CD4-positive, alpha-beta T cell treated with Interleukin-21 for 1 hour (primary cell): ENCODE data around the gene STX18.

Experiments used
- DNase-seq: peaks from one replicate; pipeline ENCODE4 v3.0.0-alpha.2; 2020

STX18 gene

GRCh38 chr4:4416981-4417380, 124.9 kb downstream of the STX18 start:
- DNase-seq = no peak

DNA sequence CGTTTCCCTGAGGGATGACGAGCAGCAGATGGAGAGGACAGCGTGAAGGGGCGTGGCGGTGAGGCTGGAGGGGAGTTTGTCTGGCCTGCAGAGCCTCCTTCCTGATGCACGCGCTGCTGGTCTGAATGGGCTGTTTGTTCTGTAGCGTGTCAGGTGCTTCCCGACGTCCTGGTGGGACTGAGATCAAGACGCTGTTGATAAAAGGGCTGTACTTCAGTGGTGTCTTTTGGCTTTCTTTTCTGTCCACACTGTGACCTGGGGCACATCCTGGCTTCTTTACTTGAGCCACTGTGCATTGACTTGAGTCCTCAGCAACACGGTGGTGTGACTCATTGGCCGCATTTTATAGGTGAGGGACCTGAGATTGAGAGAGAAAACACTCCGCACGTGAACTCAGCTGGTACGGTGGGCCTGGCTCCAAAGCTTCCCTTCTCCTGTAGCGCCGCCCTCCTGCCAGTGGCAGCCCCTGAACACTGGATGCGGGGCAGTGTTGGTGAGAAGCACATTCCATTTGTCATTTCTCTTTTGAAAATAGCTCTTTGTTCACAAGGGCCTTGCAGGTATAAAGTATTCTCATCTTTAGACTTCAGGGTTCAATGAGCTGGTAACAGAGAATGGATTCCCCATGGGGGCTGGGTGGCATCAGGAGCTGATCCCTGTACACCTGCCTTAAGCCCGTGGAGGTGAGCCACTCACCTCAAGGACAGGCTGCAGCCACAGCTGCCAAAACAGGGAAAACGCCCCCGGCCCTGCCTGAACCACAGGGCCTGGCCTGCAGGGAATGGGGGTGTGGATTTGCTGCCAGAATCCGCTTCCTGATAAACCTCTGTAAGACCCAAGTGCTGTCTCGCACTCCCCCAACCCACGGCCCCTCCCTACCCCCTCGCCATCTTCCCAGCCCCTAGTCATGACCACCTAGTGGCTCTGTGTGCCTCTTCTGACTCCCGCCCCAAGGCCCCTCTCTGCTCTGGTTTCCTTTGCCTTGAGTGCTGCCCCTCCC, 125.7 kb downstream of the STX18 start:
- no peak for DNase-seq

DNA sequence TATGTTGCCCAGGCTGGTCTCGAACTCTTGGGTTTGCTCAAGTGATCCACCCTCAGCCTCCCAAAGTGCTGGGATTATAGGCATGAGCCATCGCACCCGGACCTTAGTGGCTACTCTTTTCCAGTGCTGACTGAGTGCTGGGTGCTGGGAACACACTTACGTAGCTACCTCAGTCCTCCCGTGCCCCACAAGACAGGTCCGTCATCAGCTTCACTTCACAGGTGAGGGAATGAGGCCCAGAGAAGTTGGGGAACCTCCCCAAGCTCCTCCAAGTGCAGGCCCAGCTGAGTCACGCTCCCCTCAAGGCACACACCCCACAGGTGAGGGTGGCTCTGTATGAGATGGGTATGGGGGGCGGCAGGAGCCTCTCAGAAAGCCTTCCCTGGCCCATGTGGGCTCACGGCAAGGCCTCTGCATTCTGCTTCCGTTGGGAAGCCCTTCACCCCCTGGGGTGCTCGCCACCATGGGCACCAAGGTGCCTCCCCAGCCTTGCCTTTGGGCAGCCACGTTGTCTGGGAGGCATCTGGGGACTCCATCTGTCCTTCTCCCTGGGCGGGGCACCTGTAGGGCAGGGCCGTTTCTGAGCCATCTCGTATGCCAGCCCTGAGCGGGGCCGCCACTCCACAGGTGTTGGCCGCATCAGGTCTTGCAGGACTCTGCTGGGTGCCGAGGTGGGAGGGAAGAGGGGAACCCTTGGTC, 126.6 kb downstream of the STX18 start:
- no peak for DNase-seq

DNA sequence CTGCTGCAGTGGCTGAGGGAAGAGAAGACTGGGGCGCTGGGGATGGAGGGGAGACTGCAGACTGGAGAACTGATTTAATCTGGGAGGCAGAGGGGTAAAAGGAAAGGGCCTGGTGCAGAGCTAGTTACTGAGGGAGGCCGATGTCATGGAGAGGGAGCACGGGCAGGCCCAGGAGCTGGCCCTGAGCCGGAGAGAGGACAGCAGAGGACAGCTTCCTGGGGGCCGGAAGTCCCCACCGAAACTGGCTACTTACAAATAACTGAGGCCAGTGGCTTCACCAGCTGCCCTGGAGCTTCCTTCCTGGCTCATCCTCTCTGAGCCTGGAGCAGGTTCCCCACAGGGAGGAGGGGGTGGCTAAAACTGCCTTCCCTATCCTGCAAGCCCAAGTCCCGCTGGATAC, 128.0 kb downstream of the STX18 start:
- DNase-seq = no peak

DNA sequence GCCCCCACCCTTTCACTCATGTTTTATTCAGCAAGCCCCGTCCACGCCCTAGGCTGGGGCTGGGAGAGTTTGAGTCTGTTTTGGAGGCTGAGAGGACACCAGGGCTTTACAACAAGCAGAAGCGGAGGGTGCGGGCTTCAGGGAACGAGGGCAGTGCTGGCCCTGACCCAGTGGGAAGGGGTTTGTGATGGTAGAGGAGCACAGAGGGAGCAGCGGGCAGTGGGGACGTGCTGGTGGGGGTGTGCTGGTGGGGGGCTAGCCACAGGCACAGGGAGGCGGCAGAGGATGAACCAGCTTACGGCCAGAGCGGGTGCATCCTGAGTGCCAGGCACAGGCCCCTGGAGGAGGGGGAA, 128.5 kb downstream of the STX18 start:
- no peak for DNase-seq

DNA sequence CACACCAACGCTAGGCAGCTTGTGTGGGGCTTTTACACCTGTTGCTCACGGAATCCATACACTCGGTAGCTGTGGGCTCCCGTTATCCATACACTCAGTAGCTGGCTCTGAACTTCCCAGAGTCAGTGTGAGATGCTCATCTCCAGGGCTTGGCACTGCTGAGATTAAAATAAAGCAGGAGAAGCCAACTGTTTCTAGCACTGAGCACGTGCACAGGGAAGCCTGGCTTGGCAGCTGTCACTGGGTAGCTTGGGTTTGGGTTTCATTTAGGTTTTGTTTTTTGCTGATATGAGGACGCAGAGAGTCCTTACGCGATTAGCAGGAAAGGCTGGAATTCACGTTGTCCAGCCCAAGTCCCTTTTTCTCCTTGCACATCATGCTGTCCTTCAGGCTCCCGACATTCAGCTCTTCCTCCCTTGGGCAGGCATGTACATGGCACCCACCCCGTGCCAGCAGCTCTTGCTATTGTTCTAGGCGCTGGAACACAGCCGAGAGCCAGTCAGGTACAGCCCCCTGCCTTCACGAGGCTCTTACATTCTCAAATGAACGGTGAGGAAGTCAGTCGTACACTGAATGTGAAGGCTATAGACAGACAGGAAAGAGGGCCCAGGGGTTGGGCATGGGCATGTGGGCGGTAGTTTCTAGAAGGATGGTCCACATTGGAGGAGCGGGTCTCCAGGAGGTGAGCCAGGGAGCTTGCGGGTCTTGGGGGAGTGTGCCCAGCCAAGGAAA, 129.0 kb downstream of the STX18 start:
- DNase-seq = no peak

GRCh38 chr4:4411906-4412305, 129.9 kb downstream of the STX18 start:
- no peak for DNase-seq

DNA sequence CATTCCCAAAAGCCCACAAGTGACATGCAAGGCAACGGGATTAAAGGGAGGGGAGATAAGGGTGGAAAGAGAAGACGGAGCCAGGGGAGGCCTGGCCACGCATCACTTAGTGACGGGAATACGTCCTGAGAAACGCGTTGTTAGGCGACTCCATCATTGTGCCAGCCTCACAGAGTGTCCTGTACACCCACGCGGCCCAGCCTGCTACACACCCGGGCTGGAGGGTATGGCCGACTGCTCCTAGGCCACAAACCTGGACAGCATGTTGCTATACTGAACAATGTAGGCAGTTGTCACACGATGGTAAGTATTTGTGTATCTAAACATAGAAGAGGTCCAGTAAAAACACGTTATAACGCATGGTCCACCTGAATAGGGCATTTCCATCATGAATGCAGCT, 131.6 kb downstream of the STX18 start:
- no peak for DNase-seq

DNA sequence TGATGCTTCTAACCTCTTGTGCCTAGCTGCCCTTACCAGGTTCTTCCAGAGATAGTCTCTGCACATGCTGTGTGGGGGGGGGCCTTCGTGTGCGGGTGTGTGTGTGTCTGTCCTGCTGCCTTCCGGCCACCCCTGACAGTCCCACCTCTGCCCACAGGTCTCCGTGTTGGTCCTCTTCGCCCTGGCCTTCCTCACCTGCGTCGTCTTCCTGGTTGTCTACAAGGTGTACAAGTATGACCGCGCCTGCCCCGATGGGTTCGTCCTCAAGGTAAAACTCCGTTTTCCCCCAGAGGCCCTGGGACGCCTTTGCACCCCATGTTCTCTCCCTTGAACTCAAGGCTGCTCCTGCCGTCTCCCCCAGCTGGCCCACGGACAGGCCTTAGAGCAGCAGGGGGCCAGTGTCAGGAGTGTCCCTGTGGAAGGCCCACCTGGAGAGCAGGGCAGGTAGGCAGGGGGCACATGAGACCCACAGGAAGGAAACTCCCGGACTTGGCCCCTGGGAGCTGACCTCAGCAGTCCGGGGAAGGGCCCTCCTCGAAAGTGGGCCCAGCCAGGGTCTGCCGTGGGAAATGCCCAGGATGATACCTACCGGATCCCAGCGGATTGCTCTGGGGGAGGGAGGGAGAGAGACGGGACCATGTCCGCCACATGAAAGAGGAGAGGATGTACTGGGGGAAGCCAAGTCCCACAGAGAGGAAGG, 132.3 kb downstream of the STX18 start:
- DNase-seq = no peak

DNA sequence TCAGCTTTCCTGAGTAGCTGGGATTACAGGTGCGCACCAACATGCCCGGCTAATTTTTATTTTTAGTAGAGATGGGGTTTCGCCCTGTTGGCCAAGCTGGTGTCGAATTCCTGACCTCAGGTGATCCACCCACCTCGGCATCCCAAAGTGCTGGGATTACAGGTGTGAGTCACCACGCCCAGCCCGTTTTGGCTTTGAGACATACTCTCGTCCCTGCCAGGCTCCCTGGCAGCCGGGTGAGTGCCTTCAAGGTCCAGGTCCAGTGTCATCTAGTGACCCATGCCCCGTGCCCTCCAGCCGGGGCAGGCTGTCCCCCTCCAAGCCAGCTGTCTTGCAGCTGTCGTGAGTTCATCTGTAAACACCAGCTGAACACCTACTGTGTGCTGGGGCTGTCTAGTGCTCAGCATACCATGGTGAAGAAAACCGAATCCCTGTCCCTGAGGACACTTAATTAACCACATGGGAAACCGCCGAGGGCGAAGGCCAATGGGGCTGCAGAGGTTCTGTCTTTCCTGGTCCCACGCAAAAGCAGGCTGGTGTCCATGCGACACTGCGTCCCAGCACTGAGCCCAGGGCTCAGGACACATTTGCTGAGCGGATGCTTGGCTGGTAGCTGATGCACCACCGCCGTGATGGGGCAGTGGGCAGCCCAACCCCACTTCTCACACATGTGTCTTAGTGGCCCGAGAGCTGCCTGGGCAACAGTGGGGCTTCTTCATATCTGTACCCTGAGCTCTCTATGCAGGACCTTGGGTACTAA, 133.1 kb downstream of the STX18 start:
- no peak for DNase-seq

DNA sequence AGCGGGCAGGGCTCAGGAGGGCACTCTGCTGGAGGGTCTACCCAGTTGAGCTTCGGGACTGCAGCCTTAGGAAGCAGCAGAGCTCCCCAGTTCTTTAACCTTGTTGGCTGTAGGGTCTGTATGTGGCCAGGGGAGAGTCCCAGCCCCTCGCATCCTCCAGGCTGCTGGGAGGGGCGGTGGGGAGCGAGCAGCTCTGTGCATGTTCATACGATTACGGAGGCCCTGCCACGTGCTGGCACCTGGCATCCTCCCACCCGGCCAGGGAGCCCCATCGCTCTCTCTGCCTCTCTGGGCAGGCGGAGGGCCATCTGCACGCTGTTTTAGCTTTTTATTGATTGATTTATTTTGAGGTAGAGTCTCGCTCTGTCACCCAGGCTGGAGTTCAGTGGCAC, 133.7 kb downstream of the STX18 start:
- no peak for DNase-seq

DNA sequence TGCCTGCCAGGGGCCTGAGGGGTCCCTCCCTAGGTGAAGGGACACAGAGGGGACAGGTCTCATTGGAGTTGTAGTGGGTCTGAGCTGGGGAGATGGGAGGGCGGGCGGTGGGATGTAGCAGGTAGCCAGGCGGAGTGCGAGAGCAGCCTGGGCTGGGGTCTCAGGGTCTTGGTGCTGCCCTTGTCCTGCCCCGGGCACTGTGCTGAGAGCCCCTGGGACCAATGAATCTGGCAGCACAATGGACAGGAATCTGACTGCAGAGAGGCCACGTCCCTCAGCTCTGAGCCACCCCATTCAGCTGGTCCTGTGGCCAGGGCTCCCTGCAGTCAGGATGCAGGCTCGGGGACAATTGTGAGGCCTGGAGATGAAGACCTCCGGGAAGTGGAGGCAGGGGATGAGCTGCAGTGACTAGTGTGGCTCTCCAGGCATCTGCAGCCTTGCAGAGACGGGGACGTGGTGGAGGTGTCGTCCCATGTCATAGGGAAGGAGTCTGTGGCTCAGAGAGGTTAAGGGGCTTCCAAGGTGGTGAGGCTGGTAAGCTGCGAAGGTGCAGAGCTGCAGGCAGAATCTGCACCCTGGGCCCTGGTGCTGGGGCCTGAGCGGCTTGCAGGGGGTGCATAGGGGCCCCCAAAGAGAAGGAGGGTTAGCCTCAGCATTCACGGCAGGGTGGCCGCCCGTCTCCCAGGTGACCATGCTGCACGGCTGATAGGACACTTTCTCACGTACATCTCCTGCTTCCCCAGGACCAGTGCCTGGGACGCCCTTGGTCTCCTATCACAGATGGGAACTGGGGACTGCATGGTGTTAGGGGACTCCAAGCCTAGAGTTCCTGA, 134.3 kb downstream of the STX18 start:
- no peak for DNase-seq

DNA sequence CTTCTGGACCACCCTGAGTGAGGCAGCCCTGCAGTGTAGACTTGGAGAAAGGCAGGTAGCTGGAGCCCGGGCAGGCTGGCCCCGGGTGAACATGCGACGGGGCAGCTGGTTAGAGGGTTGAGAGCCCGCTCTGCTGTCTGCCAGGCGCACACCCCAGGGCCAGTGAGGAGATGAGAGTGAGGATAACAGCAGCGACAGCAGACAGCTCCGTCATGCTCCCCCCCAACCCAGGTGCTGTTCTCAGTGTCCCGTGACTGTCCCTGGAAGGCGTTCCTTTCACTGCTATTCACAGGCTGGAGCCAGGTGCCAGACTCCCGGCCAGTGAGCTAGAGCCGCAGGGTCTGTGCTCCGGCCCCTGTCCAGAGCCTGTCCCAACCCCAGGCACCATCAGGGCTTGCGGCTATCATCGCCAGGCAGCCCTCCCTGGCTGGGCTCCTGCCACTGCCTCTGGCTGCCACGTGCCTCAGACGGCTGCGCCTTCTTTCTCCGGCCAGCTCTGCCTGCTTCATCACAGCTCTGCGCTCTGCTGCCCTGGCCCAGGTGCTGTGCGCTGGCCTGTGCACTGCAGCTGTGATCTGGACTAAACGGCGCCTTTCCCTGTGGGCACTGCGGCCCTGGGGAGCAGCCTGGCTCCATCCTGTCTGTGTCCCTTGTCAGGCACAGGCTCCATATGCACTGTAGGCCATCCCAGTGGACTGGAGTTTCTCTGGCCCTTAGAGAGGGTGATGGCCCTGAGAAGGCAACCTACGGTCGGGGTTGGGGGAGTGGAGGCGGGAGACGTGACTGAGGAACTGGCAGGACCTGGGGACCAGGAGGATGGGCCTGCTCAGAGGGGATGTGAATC, 135.2 kb downstream of the STX18 start:
- no peak for DNase-seq

GRCh38 chr4:4405358-4405962, 136.4 kb downstream of the STX18 start:
- DNase-seq = no peak

- DNase-seq = no peak
These were observed 138.9 kb downstream of the STX18 start for GRCh38 chr4:4402966-4403365.

DNA sequence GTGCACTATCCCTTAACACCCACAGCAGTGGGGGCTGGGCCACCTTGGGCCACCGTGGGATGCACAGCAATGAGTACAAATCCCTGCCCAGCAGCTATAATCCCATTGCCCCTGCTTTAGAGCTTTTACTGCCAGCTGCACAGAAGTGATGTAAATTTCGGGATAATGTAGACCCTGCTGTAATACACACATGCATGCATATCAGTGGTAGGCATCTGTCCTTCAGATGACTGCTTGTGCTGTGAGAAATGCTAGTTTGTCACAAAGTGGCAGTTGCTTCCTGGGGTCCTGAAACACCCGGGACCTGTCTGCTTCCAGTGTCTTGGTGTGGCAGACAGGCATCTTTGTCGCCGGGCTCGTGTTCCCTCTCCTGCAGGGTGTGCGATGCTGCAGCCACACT, 140.8 kb downstream of the STX18 start:
- no peak for DNase-seq

- no peak for DNase-seq
These were observed 143.4 kb downstream of the STX18 start for GRCh38 chr4:4398430-4398829.

DNA sequence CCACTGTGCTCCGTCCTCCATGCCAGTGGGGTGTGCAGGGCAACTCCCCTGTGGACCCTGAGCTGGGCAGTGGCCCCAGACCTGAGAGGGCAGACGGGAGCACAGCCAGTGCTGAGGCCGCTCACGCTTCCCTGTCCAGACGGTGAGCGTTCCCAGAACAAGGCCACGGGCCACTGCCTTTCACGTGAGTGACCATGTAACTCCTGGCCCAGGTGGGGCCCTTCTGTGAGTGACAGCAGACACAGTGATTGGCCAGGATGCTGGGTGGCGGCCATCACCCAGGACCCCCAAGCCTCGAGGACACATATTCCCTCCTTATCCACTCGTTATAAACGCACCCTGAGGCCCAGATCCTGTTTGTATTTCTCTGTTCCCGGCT, 144.4 kb downstream of the STX18 start:
- no peak for DNase-seq

- no peak for DNase-seq
These were observed 145.0 kb downstream of the STX18 start for GRCh38 chr4:4396628-4397440.
